Thyroid gland (tissue), 4 donors: ENCODE measurements around the gene PTPA. TPM values are rescaled to one million over a fixed set of nuclear protein-coding genes. Genes with fewer than 3 reads are reported as not detected.
"Not testable (repeated sequence)": the region's sequence is repeated elsewhere in the genome, so short reads cannot be mapped to it uniquely, and the experiment has no call there.

Experiments
- DNase-seq, 2 donors: peaks; one replicate each; pipeline ENCODE4 v3.0.0-alpha.2; 2019
- H3K27ac ChIP-seq, 3 donors: fragments of 200-600 bp; sonication (generic); 1 replicate in 2 of 3; 2 replicates in 1 of 3; pipeline ENCODE4 v1.5.1; 2016 to 2019; ENCODE audit warnings: mild to moderate bottlenecking in 1 of 3, moderate library complexity in 1 of 3
- H3K27me3 ChIP-seq: fragments of 200-600 bp; sonication (generic); one replicate; pipeline ENCODE4 v1.5.1; 2019
- H3K36me3 ChIP-seq, 2 donors: fragments of 200-600 bp; sonication (generic); one replicate each; pipeline ENCODE4 v1.5.1; 2016 to 2019
- H3K4me1 ChIP-seq, 2 donors: fragments of 200-600 bp; sonication (generic); one replicate each; pipeline ENCODE4 v1.5.1; 2017 to 2019
- H3K4me3 ChIP-seq, 3 donors: fragments of 200-600 bp; sonication (generic); replicated peaks in 1 of 3; 1 replicate in 2 of 3; 2 replicates in 1 of 3; pipeline ENCODE4 v1.5.1; 2016; ENCODE audit warnings: mild to moderate bottlenecking in 1 of 3
- H3K9me3 ChIP-seq: fragments of 200-600 bp; sonication (generic); one replicate; pipeline ENCODE4 v1.5.1; 2017
- POLR2A ChIP-seq, 2 donors: fragments of 450-650 bp; IDR thresholded peaks; one replicate each; pipeline ENCODE4 v1.6.1; 2017; ENCODE audit warnings: antibody characterized with exemption in 2 of 2, mild to moderate bottlenecking in 2 of 2, moderate library complexity in 1 of 2
- WGBS, 2 donors: methylation state at CpG; one replicate each; pipeline ENCODE4 v1.1.5; 2017; 5-methylcytosine and 5-hydroxymethylcytosine counted together
- intact Hi-C: fragments of 100-400 bp; cut with DNase I; formaldehyde crosslinking; loops from one replicate; pipeline ENCODE4 v1.15.1; 2023
- total RNA-seq, 4 donors: library from RNA; depleted of rRNA; stranded (reverse); fragments of >200 nt; gene quantifications; one replicate each; pipeline ENCODE4 v1.2.3, GENCODE V29; 2016
- TF ChIP-seq, protein P1 (sequence below), 6 experiments: fragments of 200-600 bp in 3 of 6; fragments of 450-650 bp in 3 of 6; sonication (generic) in 3 of 6; IDR thresholded peaks; one replicate each; pipeline ENCODE4 v1.5.1; 2016 to 2019; ENCODE audit warnings: antibody characterized with exemption in 6 of 6, mild to moderate bottlenecking in 2 of 6, inconsistent platforms in 1 of 6, moderate library complexity in 1 of 6

PTPA gene
- total RNA-seq, 4 donors from 2014 or later = 45.0 to 117 (median 89.5) TPM

DNA sequence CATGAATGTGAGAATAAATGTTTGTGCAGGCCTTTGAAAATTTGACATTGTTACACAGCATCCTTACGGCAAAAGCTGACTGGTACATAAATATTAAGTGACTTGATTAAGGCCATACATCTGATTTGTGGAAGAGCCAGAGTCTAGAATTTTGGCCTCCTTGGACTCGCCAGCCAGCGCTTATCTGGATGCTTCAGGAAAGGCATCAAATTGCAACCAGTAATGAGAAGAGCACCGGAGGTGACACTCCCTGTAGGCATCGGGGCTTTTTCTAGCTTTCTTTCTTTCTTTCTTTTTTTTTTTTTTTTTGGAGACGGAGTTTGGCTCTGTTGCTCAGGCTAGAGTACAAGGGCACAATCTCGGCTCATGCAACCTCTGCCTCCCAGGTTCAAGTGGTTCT lies 80.0 kb downstream of the PTPA start:
- no peak for TF ChIP-seq POLR2A (IDR thresholded peaks at IDR 0.05)
- TF ChIP-seq, protein P1, sequence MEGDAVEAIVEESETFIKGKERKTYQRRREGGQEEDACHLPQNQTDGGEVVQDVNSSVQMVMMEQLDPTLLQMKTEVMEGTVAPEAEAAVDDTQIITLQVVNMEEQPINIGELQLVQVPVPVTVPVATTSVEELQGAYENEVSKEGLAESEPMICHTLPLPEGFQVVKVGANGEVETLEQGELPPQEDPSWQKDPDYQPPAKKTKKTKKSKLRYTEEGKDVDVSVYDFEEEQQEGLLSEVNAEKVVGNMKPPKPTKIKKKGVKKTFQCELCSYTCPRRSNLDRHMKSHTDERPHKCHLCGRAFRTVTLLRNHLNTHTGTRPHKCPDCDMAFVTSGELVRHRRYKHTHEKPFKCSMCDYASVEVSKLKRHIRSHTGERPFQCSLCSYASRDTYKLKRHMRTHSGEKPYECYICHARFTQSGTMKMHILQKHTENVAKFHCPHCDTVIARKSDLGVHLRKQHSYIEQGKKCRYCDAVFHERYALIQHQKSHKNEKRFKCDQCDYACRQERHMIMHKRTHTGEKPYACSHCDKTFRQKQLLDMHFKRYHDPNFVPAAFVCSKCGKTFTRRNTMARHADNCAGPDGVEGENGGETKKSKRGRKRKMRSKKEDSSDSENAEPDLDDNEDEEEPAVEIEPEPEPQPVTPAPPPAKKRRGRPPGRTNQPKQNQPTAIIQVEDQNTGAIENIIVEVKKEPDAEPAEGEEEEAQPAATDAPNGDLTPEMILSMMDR (IDR thresholded peaks at IDR 0.05) = no peak
- no peaks in the 10 kb centered on the region for H3K36me3 ChIP-seq
- 93 to 94% methylated on average over 7 of the region's 7 CpGs for WGBS, 2 donors
- H3K27ac ChIP-seq = no peak overlapping the region
- intact Hi-C loops = no loop called here
- H3K9me3 ChIP-seq = no peaks in the 10 kb centered on the region
- no peaks in the 10 kb centered on the region for H3K4me1 ChIP-seq
- no peak for DNase-seq
- no peak overlapping the region for H3K4me3 ChIP-seq
- no peaks in the 10 kb centered on the region for H3K27me3 ChIP-seq

DNA sequence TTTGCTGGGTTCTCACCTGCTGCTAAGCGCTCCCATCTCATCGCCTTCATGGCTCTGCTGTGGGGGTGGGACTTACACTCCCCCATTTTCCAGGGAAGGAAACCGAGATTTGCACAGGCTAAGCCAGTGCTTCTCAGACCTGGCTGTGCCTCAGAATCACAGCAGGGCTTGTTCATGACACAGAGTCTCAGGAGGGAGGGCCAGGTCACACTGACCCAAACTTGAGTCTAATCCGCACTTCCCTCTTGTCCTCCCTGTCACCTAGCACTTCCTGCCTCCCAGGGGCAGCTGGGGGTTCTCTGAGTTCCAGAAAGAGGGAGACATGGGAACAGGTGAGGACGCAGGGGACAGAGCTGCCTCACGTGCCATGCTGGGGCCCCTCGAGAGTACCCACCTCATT lies 82.4 kb downstream of the PTPA start:
- DNase-seq = no peak
- Histone ChIP-seq H3K9me3 (no peaks in the 10 kb centered on the region), H3K4me1 (no peaks in the 10 kb centered on the region), H3K4me3 (no peak overlapping the region), H3K36me3 (no peaks in the 10 kb centered on the region), H3K27me3 (no peaks in the 10 kb centered on the region), H3K27ac (no peak overlapping the region)
- WGBS, 2 donors = 78 to 80% methylated on average over 7 of the region's 7 CpGs
- intact Hi-C loops = no loop called here
- TF ChIP-seq, protein P1 (IDR thresholded peaks at IDR 0.05) = no peak
- no peak for TF ChIP-seq POLR2A (IDR thresholded peaks at IDR 0.05)

DNA sequence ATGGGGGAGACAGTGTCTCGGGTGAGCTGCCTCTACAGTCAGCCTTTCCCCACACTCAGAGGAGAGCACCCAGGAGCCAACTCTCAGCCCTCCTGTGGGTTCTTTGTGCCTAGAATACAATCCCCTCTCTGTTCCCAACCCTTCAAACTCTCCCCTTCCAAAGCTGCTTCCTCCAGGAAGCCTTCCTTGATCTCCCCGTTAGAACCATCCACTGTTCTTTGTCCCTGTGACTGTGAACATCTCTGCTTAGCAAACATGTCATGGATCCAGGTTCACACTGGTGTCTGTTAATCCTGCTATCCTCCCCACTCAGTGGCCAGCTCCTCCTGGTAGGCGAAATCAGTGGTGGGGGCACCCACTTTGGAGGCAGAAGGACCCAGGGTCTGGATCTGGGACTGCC lies 83.0 kb downstream of the PTPA start:
- intact Hi-C loops = no loop called here
- DNase-seq = no peak
- no peaks in the 10 kb centered on the region for H3K9me3 ChIP-seq
- H3K4me3 ChIP-seq = no peak overlapping the region
- TF ChIP-seq, protein P1 (IDR thresholded peaks at IDR 0.05) = no peak
- TF ChIP-seq POLR2A (IDR thresholded peaks at IDR 0.05) = no peak
- no peak overlapping the region for H3K27ac ChIP-seq
- WGBS, 2 donors = 57 to 61% methylated on average over 3 of the region's 3 CpGs
- H3K4me1 ChIP-seq = no peaks in the 10 kb centered on the region
- no peaks in the 10 kb centered on the region for H3K36me3 ChIP-seq
- H3K27me3 ChIP-seq = no peaks in the 10 kb centered on the region

DNA sequence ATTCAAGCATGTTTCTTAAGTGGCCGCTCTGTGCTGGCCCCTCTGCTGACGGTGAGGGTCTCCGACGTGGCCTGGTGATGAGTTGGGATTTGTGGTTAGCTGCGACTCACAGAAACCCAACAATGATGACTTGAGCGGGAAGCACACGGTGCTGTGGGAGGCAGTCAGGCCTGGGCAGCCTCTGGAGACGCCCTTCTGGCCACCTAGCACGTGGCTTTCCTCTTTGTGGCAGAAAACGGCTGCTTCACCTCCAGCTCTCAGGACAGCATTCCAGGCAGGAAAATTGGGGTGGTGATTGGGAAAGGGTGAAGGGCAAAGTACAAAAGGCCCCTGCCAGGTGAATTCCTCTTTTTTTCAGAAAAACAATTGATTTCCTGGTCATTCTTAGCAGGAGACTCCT lies 84.4 kb downstream of the PTPA start:
- WGBS, 2 donors = 87 to 94% methylated on average over 8 to 10 of the region's 10 CpGs
- H3K9me3 ChIP-seq = no peaks in the 10 kb centered on the region
- intact Hi-C loops = no loop called here
- no peak overlapping the region for H3K27ac ChIP-seq
- no peak for TF ChIP-seq POLR2A (IDR thresholded peaks at IDR 0.05)
- TF ChIP-seq, protein P1 (IDR thresholded peaks at IDR 0.05) = no peak
- H3K27me3 ChIP-seq = no peaks in the 10 kb centered on the region
- DNase-seq = no peak
- no peaks in the 10 kb centered on the region for H3K36me3 ChIP-seq
- H3K4me1 ChIP-seq = no peaks in the 10 kb centered on the region
- no peak overlapping the region for H3K4me3 ChIP-seq

DNA sequence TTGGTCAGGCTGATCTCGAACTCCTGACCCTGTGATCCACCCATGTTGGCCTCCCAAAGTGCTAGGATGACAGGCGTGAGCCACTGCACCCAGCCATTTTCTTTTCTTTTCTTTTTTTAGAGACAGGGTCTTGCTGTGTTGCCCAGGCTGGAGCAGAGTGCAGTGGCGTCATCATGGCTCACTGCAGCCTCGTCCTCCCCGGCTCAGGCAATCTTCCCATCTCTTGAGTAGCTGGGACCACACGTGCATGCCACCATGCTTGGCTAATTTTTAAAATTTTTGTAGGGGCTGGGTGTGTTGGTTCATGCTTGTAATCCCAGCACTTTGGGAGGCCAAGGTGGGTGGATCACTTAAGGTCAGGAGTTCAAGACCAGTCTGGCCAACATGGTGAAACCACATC lies 85.8 kb downstream of the PTPA start:
- intact Hi-C loops, H3K9me3 ChIP-seq, H3K36me3 ChIP-seq, H3K4me1 ChIP-seq, H3K4me3 ChIP-seq, H3K27me3 ChIP-seq, DNase-seq, H3K27ac ChIP-seq: not testable (repeated sequence)
- WGBS, 2 donors = 70 to 72% methylated on average over 6 of the region's 6 CpGs

DNA sequence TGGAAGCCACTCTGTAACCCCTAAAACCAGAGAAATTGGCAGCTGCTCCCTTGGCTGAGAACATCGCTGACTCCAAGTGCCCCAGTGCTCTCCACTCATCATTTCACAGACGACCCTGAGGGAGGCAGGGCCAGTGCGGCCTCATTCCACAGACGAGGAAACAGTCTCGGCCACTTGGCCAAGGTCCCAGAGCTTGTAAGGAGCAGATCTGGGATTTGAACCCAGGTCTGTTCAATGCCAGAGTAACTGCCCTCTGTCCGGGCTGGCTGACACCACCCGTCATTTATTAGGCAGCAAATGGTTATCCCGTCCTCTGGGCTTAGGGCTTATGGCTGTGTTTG lies 86.7 kb downstream of the PTPA start:
- no peak for DNase-seq
- H3K27me3 ChIP-seq = no peaks in the 10 kb centered on the region
- H3K4me1 ChIP-seq = no peaks in the 10 kb centered on the region
- no peaks in the 10 kb centered on the region for H3K36me3 ChIP-seq
- WGBS, 2 donors = 36 to 41% methylated on average over 6 to 8 of the region's 8 CpGs
- peak overlapping the region in 2 of 3 donors; percentile 73 for H3K27ac ChIP-seq
- H3K4me3 ChIP-seq = no peak overlapping the region
- TF ChIP-seq, protein P1 (IDR thresholded peaks at IDR 0.05) = no peak
- no peak for TF ChIP-seq POLR2A (IDR thresholded peaks at IDR 0.05)
- no peaks in the 10 kb centered on the region for H3K9me3 ChIP-seq
- intact Hi-C loops = no loop called here
